GM18499 (cell line): ENCODE data around the gene ANO8.

Experiments used
- ATAC-seq: cut with Tn5 transposase; IDR thresholded peaks from one replicate; pipeline ENCODE4 v1.9.1; 2021; ENCODE audit warnings: moderate number of reproducible peaks; ENCODE audit not compliant: insufficient read depth, unreplicated experiment

ANO8 gene

GRCh38 chr19:17314007-17314593, 20.6 kb downstream of the ANO8 start:
- no peak for ATAC-seq

- no peak for ATAC-seq
These were observed 22.2 kb downstream of the ANO8 start for GRCh38 chr19:17312189-17313113.

GRCh38 chr19:17311455-17312188, 23.0 kb downstream of the ANO8 start:
- ATAC-seq = no peak

GRCh38 chr19:17309965-17310461, 24.6 kb downstream of the ANO8 start:
- ATAC-seq = no peak

GRCh38 chr19:17309198-17309964, 25.3 kb downstream of the ANO8 start, which contains the start of gene DDA1:
Gene DDA1, plus strand, starts transcription at chr19:17309563. Its CDS starts 92 bp downstream, at chr19:17309655.
- peak; percentile 33 for ATAC-seq

- no peak for ATAC-seq
These were observed 26.7 kb downstream of the ANO8 start for GRCh38 chr19:17307876-17308377.

- no peak for ATAC-seq
These were observed 28.4 kb downstream of the ANO8 start for GRCh38 chr19:17306285-17306714.

GRCh38 chr19:17305517-17306284, 29.0 kb downstream of the ANO8 start, which contains the start of gene MRPL34:
Gene MRPL34, plus strand, starts transcription at chr19:17305872. Its CDS starts 21 bp downstream, at chr19:17305893.
- peak; percentile 53 for ATAC-seq

- no peak for ATAC-seq
These were observed 29.5 kb downstream of the ANO8 start for GRCh38 chr19:17305216-17305516.

GRCh38 chr19:17304386-17305215, 30.1 kb downstream of the ANO8 start:
- ATAC-seq = no peak

- ATAC-seq = no peak
These were observed 30.8 kb downstream of the ANO8 start for GRCh38 chr19:17303940-17304267.

- ATAC-seq = peak; percentile 30
These were observed 31.3 kb downstream of the ANO8 start, which contains the start of gene ABHD8 for GRCh38 chr19:17303167-17303939. Gene ABHD8, minus strand, starts transcription at chr19:17303425. Its CDS starts 1,809 bp downstream, at chr19:17301616.

- no peak for ATAC-seq
These were observed 32.1 kb downstream of the ANO8 start for GRCh38 chr19:17302391-17303166.

- no peak for ATAC-seq
These were observed 33.5 kb downstream of the ANO8 start for GRCh38 chr19:17300992-17301619.

GRCh38 chr19:17296976-17297375, 37.7 kb downstream of the ANO8 start:
- ATAC-seq = no peak

GRCh38 chr19:17296273-17296672, 38.4 kb downstream of the ANO8 start:
- ATAC-seq = no peak
